Adrenal gland (tissue), 12 donors: Measurements from ENCODE around the gene PRR5. TPM values are rescaled to one million over a fixed set of nuclear protein-coding genes. Genes with fewer than 3 reads are reported as not detected.

Experiments
- DNase-seq, 7 donors: peaks; one replicate each; pipeline ENCODE4 v3.0.0-alpha.2; 2019 to 2020
- H3K27ac ChIP-seq, 5 donors: fragments of 200-600 bp; sonication (generic) in 4 of 5; 1 replicate in 3 of 5; 2 replicates in 2 of 5; pipeline versions ENCODE4 v1.5.1 to v1.8.0; 2016 to 2020; ENCODE audit warnings: mild to moderate bottlenecking in 1 of 5
- H3K27me3 ChIP-seq: fragments of 200-600 bp; 2 replicates; pipeline ENCODE4 v1.8.0; 2021
- H3K36me3 ChIP-seq, 2 donors: fragments of 200-600 bp; replicated peaks in 1 of 2; 1 replicate in 1 of 2; 2 replicates in 1 of 2; pipeline versions ENCODE4 v1.5.1 to v1.8.0; 2018 to 2022
- H3K4me1 ChIP-seq, 2 donors: fragments of 200-600 bp; replicated peaks in 1 of 2; 1 replicate in 1 of 2; 2 replicates in 1 of 2; pipeline versions ENCODE4 v1.5.1 to v1.8.0; 2018 to 2021
- H3K4me3 ChIP-seq, 4 donors: fragments of 200-600 bp; sonication (generic) in 3 of 4; one replicate each; pipeline ENCODE4 v1.5.1; 2016 to 2018
- H3K9me3 ChIP-seq, 3 donors: fragments of 200-600 bp; sonication (generic) in 1 of 3; replicated peaks in 1 of 3; 1 replicate in 2 of 3; 2 replicates in 1 of 3; pipeline versions ENCODE4 v1.5.1 to v1.8.0; 2016 to 2021
- POLR2A ChIP-seq, 2 donors: fragments of 450-650 bp; IDR thresholded peaks; one replicate each; pipeline ENCODE4 v1.6.1; 2017; ENCODE audit warnings: antibody characterized with exemption in 2 of 2, mild to moderate bottlenecking in 2 of 2, moderate library complexity in 1 of 2
- WGBS, 4 donors: extraction: QIAGEN DNeasy Blood & Tissue Kit in 2 of 4; methylation state at CpG; one replicate each; pipeline versions ENCODE4 v1.1.5 to v1.1.7; 2013 to 2017; 5-methylcytosine and 5-hydroxymethylcytosine counted together
- intact Hi-C, 2 donors: fragments of 100-400 bp; cut with DNase I; formaldehyde crosslinking; loops; one replicate each; pipeline versions ENCODE4 v1.14.1 to v1.15.0; 2022 to 2023
- polyA plus RNA-seq, 3 donors: library from polyadenylated mRNA; stranded (reverse); fragments of 200-250 nt in 2 of 3; fragments of 350-450 nt in 1 of 3; fragmentation: Illumina TruSeq in 1 of 3; extraction: RNeasy Lipid Tissue Mini Kit (QIAGEN cat#74804) in 1 of 3; gene quantifications; one replicate each; pipeline ENCODE4 v1.2.3, GENCODE V29; 2013 to 2014
- total RNA-seq, 9 donors: library from RNA; depleted of rRNA in 4 of 9; stranded (reverse); fragments of >200 nt in 4 of 9; fragments of 120-200 nt in 1 of 9; fragmentation: NEBNext Ultra II Directional in 1 of 9; extraction: Animal tissue kit (Norgen Biotek cat#: 25700) in 1 of 9; gene quantifications; one replicate each; pipeline versions ENCODE4 v1.1.0 to v1.2.4, GENCODE V29; 2013 to 2023
- TF ChIP-seq, protein P1 (sequence below), 6 experiments: fragments of 450-650 bp in 4 of 6; fragments of 200-600 bp in 2 of 6; sonication (generic) in 1 of 6; IDR thresholded peaks; 1 replicate in 5 of 6; 2 replicates in 1 of 6; pipeline versions ENCODE4 v1.5.1 to v1.8.0; 2016 to 2021; ENCODE audit warnings: antibody characterized with exemption in 6 of 6, mild to moderate bottlenecking in 2 of 6, moderate library complexity in 1 of 6
- donor health status: healthy with polysubstance abuse.
- donor health status: Bipolar disorder and iron deficiency.
- donor health status: DM: yes; HTN: yes; CAD: no.
- donor health status: DM: no; HTN: no; CAD: no.
- donor health status: DM: no; HTN: no; CAD: no.
- donor health status: DM: yes; HTN: yes; CAD: no.

The PRR5 gene
- total and polyA plus RNA-seq, 12 donors: 1.7 to 21.4 (median 11.7) TPM

DNA sequence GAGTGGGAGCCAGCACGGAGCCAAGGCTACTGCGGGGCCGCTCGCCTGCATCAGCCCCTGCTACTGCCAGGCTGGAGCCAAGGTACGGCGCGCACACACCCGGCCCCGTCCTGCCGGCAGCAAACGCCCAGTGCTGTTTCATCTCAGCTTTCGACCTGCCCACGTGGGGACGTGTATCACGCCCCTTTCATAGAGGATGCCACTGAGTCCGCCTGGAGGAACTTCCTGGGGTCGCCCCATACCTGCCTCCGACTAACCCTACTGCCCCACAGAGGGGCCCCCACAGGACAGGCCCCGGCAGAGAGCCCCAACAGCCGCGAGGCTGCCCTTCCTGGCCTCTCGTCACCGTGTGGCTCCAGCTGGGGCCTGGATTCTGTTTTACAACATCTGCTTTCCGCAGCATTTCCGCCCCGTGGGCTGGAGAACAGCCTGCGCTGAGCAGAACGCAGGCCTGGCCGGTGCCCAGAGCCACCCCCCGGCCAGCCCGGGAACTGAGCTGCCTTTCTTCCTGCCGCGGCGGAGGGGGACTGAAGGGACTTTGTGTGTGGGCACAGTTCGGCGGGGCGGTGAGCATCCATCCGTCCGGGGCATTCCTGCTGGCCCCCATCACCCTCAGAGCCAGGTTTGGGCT is 27.5 kb downstream of the PRR5 start:
- intact Hi-C loops: no loop called here
- Histone ChIP-seq H3K36me3 (peaks cover 0 to 5% of the 10 kb centered on the region in 2 donors), H3K4me3 (no peak overlapping the region), H3K4me1 (peaks cover 0 to 15% of the 10 kb centered on the region in 2 donors), H3K27me3 (no peaks in the 10 kb centered on the region), H3K27ac (peak overlapping the region in 2 of 5 donors; percentile 57 to 63), H3K9me3 (no peaks in the 10 kb centered on the region)
- DNase-seq: peak in 3 of 7 donors; percentile 27 to 75 (median 41)
- no peak for TF ChIP-seq POLR2A (IDR thresholded peaks at IDR 0.05)
- TF ChIP-seq, protein P1, sequence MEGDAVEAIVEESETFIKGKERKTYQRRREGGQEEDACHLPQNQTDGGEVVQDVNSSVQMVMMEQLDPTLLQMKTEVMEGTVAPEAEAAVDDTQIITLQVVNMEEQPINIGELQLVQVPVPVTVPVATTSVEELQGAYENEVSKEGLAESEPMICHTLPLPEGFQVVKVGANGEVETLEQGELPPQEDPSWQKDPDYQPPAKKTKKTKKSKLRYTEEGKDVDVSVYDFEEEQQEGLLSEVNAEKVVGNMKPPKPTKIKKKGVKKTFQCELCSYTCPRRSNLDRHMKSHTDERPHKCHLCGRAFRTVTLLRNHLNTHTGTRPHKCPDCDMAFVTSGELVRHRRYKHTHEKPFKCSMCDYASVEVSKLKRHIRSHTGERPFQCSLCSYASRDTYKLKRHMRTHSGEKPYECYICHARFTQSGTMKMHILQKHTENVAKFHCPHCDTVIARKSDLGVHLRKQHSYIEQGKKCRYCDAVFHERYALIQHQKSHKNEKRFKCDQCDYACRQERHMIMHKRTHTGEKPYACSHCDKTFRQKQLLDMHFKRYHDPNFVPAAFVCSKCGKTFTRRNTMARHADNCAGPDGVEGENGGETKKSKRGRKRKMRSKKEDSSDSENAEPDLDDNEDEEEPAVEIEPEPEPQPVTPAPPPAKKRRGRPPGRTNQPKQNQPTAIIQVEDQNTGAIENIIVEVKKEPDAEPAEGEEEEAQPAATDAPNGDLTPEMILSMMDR (IDR thresholded peaks at IDR 0.05): peak in 1 of 6 experiments; percentile 34
- WGBS, 4 donors: 47 to 67% (median 56%) methylated on average over 23 to 39 of the region's 39 CpGs

DNA sequence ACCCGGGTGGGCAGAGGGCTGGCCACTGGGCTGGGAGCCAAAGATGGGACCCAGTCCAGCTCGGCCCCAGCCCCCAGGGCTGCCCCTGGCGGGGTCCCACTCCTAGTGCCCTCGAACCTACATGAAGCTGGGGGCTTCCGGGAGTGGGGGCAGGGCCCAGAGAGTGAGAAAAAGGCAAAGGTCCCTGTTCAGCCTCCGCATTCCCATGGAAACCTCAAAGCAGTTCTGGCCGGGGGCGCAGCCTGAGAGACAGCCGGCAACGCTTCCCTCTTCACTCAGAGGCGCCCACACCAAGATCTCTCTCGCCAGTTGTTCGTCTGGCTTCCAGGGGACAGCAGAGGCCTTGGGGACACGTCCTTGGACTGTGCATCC is 28.0 kb downstream of the PRR5 start:
- intact Hi-C loops: no loop called here
- Histone ChIP-seq H3K4me1 (peaks cover 0 to 15% of the 10 kb centered on the region in 2 donors), H3K4me3 (no peak overlapping the region), H3K27me3 (no peaks in the 10 kb centered on the region), H3K36me3 (peaks cover 0 to 4% of the 10 kb centered on the region in 2 donors), H3K9me3 (no peaks in the 10 kb centered on the region), H3K27ac (peak overlapping the region in 2 of 5 donors; percentile 57 to 63)
- TF ChIP-seq POLR2A (IDR thresholded peaks at IDR 0.05): no peak
- TF ChIP-seq, protein P1 (IDR thresholded peaks at IDR 0.05): peak in 1 of 6 experiments; percentile 3
- 0 to 52% (median 23%) methylated on average over 2 to 14 of the region's 14 CpGs for WGBS, 4 donors
- no peak for DNase-seq

DNA sequence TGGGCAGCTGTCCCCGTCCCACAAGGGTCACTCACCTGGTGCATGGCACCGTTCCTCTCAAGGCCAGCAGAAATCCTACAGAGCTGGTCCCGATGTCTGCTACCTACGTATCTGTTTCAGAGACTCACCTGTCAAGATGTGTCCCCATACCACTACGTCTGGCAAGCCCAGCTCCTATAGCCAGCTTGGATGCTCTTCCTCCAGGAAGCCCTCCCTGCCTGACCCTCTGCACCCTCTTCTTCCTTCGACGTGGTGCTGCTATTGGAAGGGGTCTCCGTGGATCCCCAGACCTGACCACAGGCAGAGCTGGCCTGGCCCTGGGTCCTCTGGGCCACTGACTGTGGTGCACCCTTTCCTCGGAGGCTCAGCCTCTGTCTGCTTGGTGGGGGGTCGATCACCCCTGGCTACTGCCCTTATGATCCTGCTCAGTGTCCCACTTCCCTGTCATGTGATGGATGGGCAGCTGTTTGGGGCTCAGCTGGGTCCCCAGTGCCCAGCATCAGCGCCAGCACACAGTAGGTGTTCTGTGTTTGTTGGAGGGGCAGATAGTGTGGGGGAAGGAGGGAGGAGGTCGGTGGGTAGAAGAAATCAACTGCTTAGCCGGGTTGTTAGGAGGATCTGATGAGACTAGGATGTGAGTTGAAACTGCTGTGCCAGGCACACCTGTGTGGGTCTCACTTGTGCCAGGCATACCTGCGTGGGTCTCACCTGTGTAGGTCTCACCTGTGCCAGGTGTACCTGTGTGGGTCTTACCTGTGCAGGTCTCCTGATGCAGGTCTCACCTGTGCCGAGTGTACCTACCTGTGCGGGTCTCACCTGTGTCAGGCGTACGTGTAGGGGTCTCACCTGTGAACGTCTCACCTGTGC is 28.7 kb downstream of the PRR5 start:
- TF ChIP-seq, protein P1 (IDR thresholded peaks at IDR 0.05): no peak
- TF ChIP-seq POLR2A (IDR thresholded peaks at IDR 0.05): no peak
- Histone ChIP-seq H3K4me1 (peaks cover 0 to 15% of the 10 kb centered on the region in 2 donors), H3K4me3 (no peak overlapping the region), H3K9me3 (no peaks in the 10 kb centered on the region), H3K36me3 (no peaks in the 10 kb centered on the region), H3K27ac (no peak overlapping the region), H3K27me3 (no peaks in the 10 kb centered on the region)
- intact Hi-C loops: no loop called here
- no peak for DNase-seq
- 76 to 89% (median 82%) methylated on average over 7 to 19 of the region's 19 CpGs for WGBS, 4 donors

DNA sequence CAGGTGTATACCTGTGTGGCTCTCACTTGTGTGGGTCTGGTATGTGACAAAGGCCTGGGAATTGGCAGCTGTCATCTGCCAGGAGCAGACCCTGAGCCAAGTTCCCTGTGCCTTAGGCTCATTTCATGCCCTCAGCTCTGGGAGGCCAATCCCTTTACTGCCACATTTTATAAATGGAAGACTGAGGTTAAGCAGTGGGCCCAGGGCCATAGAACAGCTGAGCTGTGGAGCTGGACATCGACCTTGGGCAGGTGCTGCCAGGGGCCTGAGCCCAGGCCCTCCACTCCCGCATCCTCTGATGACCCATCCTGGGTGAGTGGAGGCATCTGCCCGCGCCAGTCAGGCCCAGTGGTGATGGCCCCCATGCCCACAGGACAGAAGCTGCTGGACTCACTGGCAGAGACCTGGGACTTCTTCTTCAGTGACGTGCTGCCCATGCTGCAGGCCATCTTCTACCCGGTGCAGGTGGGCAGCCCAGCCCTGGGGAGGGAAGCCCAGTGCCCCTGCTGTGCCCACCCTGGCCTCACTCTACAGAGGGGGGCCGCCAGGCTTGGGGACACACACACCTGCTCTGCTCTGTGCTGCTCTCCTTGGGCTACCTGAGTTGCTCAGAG is 29.5 kb downstream of the PRR5 start:
- intact Hi-C loops: no loop called here
- Histone ChIP-seq H3K9me3 (no peaks in the 10 kb centered on the region), H3K4me3 (no peak overlapping the region), H3K27ac (no peak overlapping the region), H3K36me3 (no peaks in the 10 kb centered on the region), H3K27me3 (peaks cover 3% of the 10 kb centered on the region), H3K4me1 (peaks cover 0 to 15% of the 10 kb centered on the region in 2 donors)
- 64 to 79% (median 71%) methylated on average over 3 to 7 of the region's 7 CpGs for WGBS, 4 donors
- TF ChIP-seq, protein P1 (IDR thresholded peaks at IDR 0.05): no peak
- TF ChIP-seq POLR2A (IDR thresholded peaks at IDR 0.05): no peak
- no peak for DNase-seq
